CD4-positive, alpha-beta T cell treated with Interleukin-15 for 4 hours (primary cell): Measurements from ENCODE around the gene TNRC6B.
"Not testable (repeated sequence)": the region's sequence is repeated elsewhere in the genome, so short reads cannot be mapped to it uniquely, and the experiment has no call there.

Source experiments
- DNase-seq: peaks from one replicate; pipeline ENCODE4 v3.0.0-alpha.2; 2020; ENCODE audit warnings: low spot score

TNRC6B gene

GRCh38 chr22:40289991-40290459 is 112.3 kb downstream of the TNRC6B start:
- DNase-seq, result peak; percentile 73

GRCh38 chr22:40290516-40290915 is 112.8 kb downstream of the TNRC6B start:
- no peak for DNase-seq

GRCh38 chr22:40294696-40295095 is 117.0 kb downstream of the TNRC6B start:
- no peak for DNase-seq

- DNase-seq, result no peak
Observed at GRCh38 chr22:40300316-40300715, 122.6 kb downstream of the TNRC6B start.

- DNase-seq, result no peak
Observed at GRCh38 chr22:40300884-40301672, 123.4 kb downstream of the TNRC6B start.

- DNase-seq, result no peak
Observed at GRCh38 chr22:40302149-40302548, 124.4 kb downstream of the TNRC6B start.

- DNase-seq, result no peak
Observed at GRCh38 chr22:40305625-40306024, 127.9 kb downstream of the TNRC6B start.

- no peak for DNase-seq
Observed at GRCh38 chr22:40308999-40309573, 131.4 kb downstream of the TNRC6B start.

- no peak for DNase-seq
Observed at GRCh38 chr22:40309631-40310030, 131.9 kb downstream of the TNRC6B start.

GRCh38 chr22:40310081-40310767 is 132.5 kb downstream of the TNRC6B start:
- no peak for DNase-seq

GRCh38 chr22:40310768-40311120 is 133.0 kb downstream of the TNRC6B start:
- DNase-seq, result no peak

GRCh38 chr22:40311646-40312045 is 133.9 kb downstream of the TNRC6B start:
- DNase-seq, result not testable (repeated sequence)

- no peak for DNase-seq
Observed at GRCh38 chr22:40312050-40312449, 134.3 kb downstream of the TNRC6B start.

GRCh38 chr22:40313007-40313406 is 135.3 kb downstream of the TNRC6B start:
- no peak for DNase-seq

- no peak for DNase-seq
Observed at GRCh38 chr22:40314041-40314440, 136.3 kb downstream of the TNRC6B start.

GRCh38 chr22:40320687-40321086 is 143.0 kb downstream of the TNRC6B start:
- no peak for DNase-seq

- DNase-seq, result no peak
Observed at GRCh38 chr22:40322021-40322420, 144.3 kb downstream of the TNRC6B start.

- no peak for DNase-seq
Observed at GRCh38 chr22:40322818-40323447, 145.2 kb downstream of the TNRC6B start.

- peak; percentile 75 for DNase-seq
Observed at GRCh38 chr22:40323681-40324171, 146.0 kb downstream of the TNRC6B start.

GRCh38 chr22:40324468-40325305 is 147.0 kb downstream of the TNRC6B start:
- DNase-seq, result peak; percentile 68

GRCh38 chr22:40325315-40325714 is 147.6 kb downstream of the TNRC6B start:
- DNase-seq, result peak; percentile 69
